Mammary microvascular endothelial cell (primary cell): ENCODE data around the gene NUDT13. TPM values are rescaled to one million over a fixed set of nuclear protein-coding genes. Genes with fewer than 3 reads are reported as not detected.

Experiments
- total RNA-seq: library from RNA; depleted of rRNA; stranded (reverse); fragments of >200 nt; gene quantifications from 2 replicates; pipeline ENCODE4 v1.2.3, GENCODE V29; 2015

Gene NUDT13
- total RNA-seq: 1.1 and 1.7 TPM in 2 replicates

GRCh38 chr10:73110345-73110849 is at the start of gene NUDT13:
Gene NUDT13, plus strand, starts transcription at chr10:73110455. Its CDS starts 3,911 bp downstream, at chr10:73114366.

GRCh38 chr10:73096449-73097304 is 13.6 kb upstream of the NUDT13 start, which contains the start of gene P4HA1:
Gene P4HA1, minus strand, starts transcription at chr10:73096866. Its CDS starts 21,983 bp downstream, at chr10:73074883.

GRCh38 chr10:73167783-73168464 is 57.7 kb downstream of the NUDT13 start, which contains the start of the genes ECD and FAM149B1:
Gene ECD, minus strand, starts transcription at chr10:73168008. Its CDS starts 4,071 bp downstream, at chr10:73163937.
Gene FAM149B1, plus strand, starts transcription at chr10:73168119. Its CDS starts 221 bp downstream, at chr10:73168340.

Other genes starting within 250 kb of the NUDT13 start
- not detected in 2 replicates for gene OIT3, start 216.7 kb upstream of the NUDT13 start, total RNA-seq
- gene PLA2G12B, start 155.6 kb upstream of the NUDT13 start, total RNA-seq: not detected in 2 replicates
- gene P4HA1, start 13.6 kb upstream of the NUDT13 start, total RNA-seq: 27.5 and 30.8 TPM in 2 replicates
- gene ECD, start 57.6 kb downstream of the NUDT13 start, total RNA-seq: 30.6 and 36.9 TPM in 2 replicates
- 6.9 and 10.0 TPM in 2 replicates for gene FAM149B1, start 57.7 kb downstream of the NUDT13 start, total RNA-seq
- 54.2 and 58.6 TPM in 2 replicates for gene DNAJC9, start 136.8 kb downstream of the NUDT13 start, total RNA-seq
- 58.8 and 64.5 TPM in 2 replicates for gene MRPS16, start 142.2 kb downstream of the NUDT13 start, total RNA-seq
- gene CFAP70, start 248.4 kb downstream of the NUDT13 start, total RNA-seq: 0.05 and 0.13 TPM in 2 replicates